Stimulated activated CD4-positive, alpha-beta T cell treated with anti-CD3 and anti-CD28 coated beads, Interleukin-1b, Interleukin-23, amount 100 ng/mL, for 1 hour (primary cell): Measurements from ENCODE around the gene CCDC88B.
"Not testable (repeated sequence)": the region's sequence is repeated elsewhere in the genome, so short reads cannot be mapped to it uniquely, and the experiment has no call there.

Source experiments
- DNase-seq, 2 donors: peaks; one replicate each; pipeline ENCODE4 v3.0.0-alpha.2; 2020; ENCODE audit warnings: low read depth in 2 of 2

The CCDC88B gene

GRCh38 chr11:64323373-64323772 lies 16.6 kb upstream of the CCDC88B start:
- DNase-seq: no peak

GRCh38 chr11:64323984-64324383 lies 16.0 kb upstream of the CCDC88B start:
- not testable (repeated sequence) for DNase-seq

- no peak for DNase-seq
Measured at GRCh38 chr11:64324692-64325469, 15.1 kb upstream of the CCDC88B start.

GRCh38 chr11:64327375-64327774 lies 12.6 kb upstream of the CCDC88B start:
- DNase-seq: no peak

GRCh38 chr11:64327993-64328392 lies 12.0 kb upstream of the CCDC88B start:
- DNase-seq: no peak

GRCh38 chr11:64330888-64331287 lies 9.1 kb upstream of the CCDC88B start:
- DNase-seq: no peak

GRCh38 chr11:64331569-64332371 lies 8.2 kb upstream of the CCDC88B start:
- DNase-seq: peak in 1 of 2 donors; percentile 40

- DNase-seq: no peak
Measured at GRCh38 chr11:64333556-64333955, 6.4 kb upstream of the CCDC88B start.

- no peak for DNase-seq
Measured at GRCh38 chr11:64334764-64335735, 5.0 kb upstream of the CCDC88B start.

GRCh38 chr11:64337538-64338249 lies 2.3 kb upstream of the CCDC88B start:
- no peak for DNase-seq

- no peak for DNase-seq
Measured at GRCh38 chr11:64338716-64339115, 1.3 kb upstream of the CCDC88B start.

- DNase-seq: no peak
Measured at GRCh38 chr11:64339286-64339685, 718 bp upstream of the CCDC88B start.

GRCh38 chr11:64340671-64341335 lies 799 bp downstream of the CCDC88B start:
- peak; percentile 35 to 71 for DNase-seq

GRCh38 chr11:64341429-64341828 lies 1.4 kb downstream of the CCDC88B start:
- no peak for DNase-seq

- peak; percentile 73 to 91 for DNase-seq
Measured at GRCh38 chr11:64341851-64342791, 2.1 kb downstream of the CCDC88B start.

- DNase-seq: no peak
Measured at GRCh38 chr11:64342869-64343745, 3.1 kb downstream of the CCDC88B start.

- no peak for DNase-seq
Measured at GRCh38 chr11:64343767-64344559, 4.0 kb downstream of the CCDC88B start.

- DNase-seq: no peak
Measured at GRCh38 chr11:64344787-64345186, 4.8 kb downstream of the CCDC88B start.
